ENCODE results near the gene CRYGS.
"Not testable (repeated sequence)": the region's sequence is repeated elsewhere in the genome, so short reads cannot be mapped to it uniquely, and the experiment has no call there.

Gene CRYGS

GRCh38 chr3:186506857-186507256 lies 37.3 kb downstream of the CRYGS start:
- no peak overlapping the region for H3K27ac ChIP-seq (ENCODE audit: low read length)

GRCh38 chr3:186506191-186506739 lies 37.9 kb downstream of the CRYGS start:
- Histone ChIP-seq H3K4me1 (ENCODE audit: low read length) (peaks cover 37% of the 10 kb centered on the region), H3K27me3 (ENCODE audit: low read depth, low read length) (no peaks in the 10 kb centered on the region), H2AFZ (ENCODE audit: low read depth, low read length) (no peak overlapping the region), H3K4me3 (ENCODE audit: low read length) (no peak overlapping the region), H3K9ac (ENCODE audit: low read length) (no peak overlapping the region), H3K4me2 (ENCODE audit: low read length) (no peak overlapping the region), H3K36me3 (replicated peaks; ENCODE audit: low read depth, low read length) (no peaks in the 10 kb centered on the region), H3K79me2 (ENCODE audit: low read length) (no peaks in the 10 kb centered on the region), H3K9me3 (ENCODE audit: insufficient read depth, low read length) (no peaks in the 10 kb centered on the region), H4K20me1 (ENCODE audit: insufficient read depth, low read length) (no peaks in the 10 kb centered on the region), H3K27ac (ENCODE audit: low read length) (no peak overlapping the region)
- TF ChIP-seq EZH2phosphoT487 (IDR thresholded peaks at IDR 0.05; ENCODE audit: low read depth), result no peak
- TF ChIP-seq CTCF (IDR thresholded peaks at IDR 0.05; ENCODE audit: low read depth, low read length), result no peak

More at GRCh38 chr3:186506857-186507256, 37.3 kb downstream of the CRYGS start:
- no peaks in the 10 kb centered on the region for H3K36me3 ChIP-seq (replicated peaks; ENCODE audit: low read depth, low read length)
- TF ChIP-seq EZH2phosphoT487 (IDR thresholded peaks at IDR 0.05; ENCODE audit: low read depth), result no peak
- TF ChIP-seq CTCF (IDR thresholded peaks at IDR 0.05; ENCODE audit: low read depth, low read length), result no peak
- H2AFZ ChIP-seq (ENCODE audit: low read depth, low read length), result no peak overlapping the region
- H3K79me2 ChIP-seq (ENCODE audit: low read length), result no peaks in the 10 kb centered on the region
- H3K27me3 ChIP-seq (ENCODE audit: low read depth, low read length), result no peaks in the 10 kb centered on the region
- H3K4me1 ChIP-seq (ENCODE audit: low read length), result peaks cover 43% of the 10 kb centered on the region
- H4K20me1 ChIP-seq (ENCODE audit: insufficient read depth, low read length), result no peaks in the 10 kb centered on the region
- no peak overlapping the region for H3K4me2 ChIP-seq (ENCODE audit: low read length)
- H3K4me3 ChIP-seq (ENCODE audit: low read length), result no peak overlapping the region
- no peak overlapping the region for H3K9ac ChIP-seq (ENCODE audit: low read length)
- H3K9me3 ChIP-seq (ENCODE audit: insufficient read depth, low read length), result no peaks in the 10 kb centered on the region

- Histone ChIP-seq H3K4me2 (ENCODE audit: low read length) (no peak overlapping the region), H3K27me3 (ENCODE audit: low read depth, low read length) (no peaks in the 10 kb centered on the region), H3K4me3 (ENCODE audit: low read length) (no peak overlapping the region), H2AFZ (ENCODE audit: low read depth, low read length) (no peak overlapping the region), H3K79me2 (ENCODE audit: low read length) (no peaks in the 10 kb centered on the region), H3K36me3 (replicated peaks; ENCODE audit: low read depth, low read length) (no peaks in the 10 kb centered on the region), H3K9ac (ENCODE audit: low read length) (no peak overlapping the region), H3K27ac (ENCODE audit: low read length) (no peak overlapping the region), H3K4me1 (ENCODE audit: low read length) (peaks cover 18% of the 10 kb centered on the region), H4K20me1 (ENCODE audit: insufficient read depth, low read length) (no peaks in the 10 kb centered on the region), H3K9me3 (ENCODE audit: insufficient read depth, low read length) (no peaks in the 10 kb centered on the region)
- TF ChIP-seq CTCF (IDR thresholded peaks at IDR 0.05; ENCODE audit: low read depth, low read length) (no peak), EZH2phosphoT487 (IDR thresholded peaks at IDR 0.05; ENCODE audit: low read depth) (no peak)
Observed at GRCh38 chr3:186502966-186503712, 41.0 kb downstream of the CRYGS start.

GRCh38 chr3:186502138-186502948 lies 41.8 kb downstream of the CRYGS start:
- H3K27ac ChIP-seq (ENCODE audit: low read length), result no peak overlapping the region
- no peak overlapping the region for H2AFZ ChIP-seq (ENCODE audit: low read depth, low read length)
- TF ChIP-seq EZH2phosphoT487 (IDR thresholded peaks at IDR 0.05; ENCODE audit: low read depth) (no peak), CTCF (IDR thresholded peaks at IDR 0.05; ENCODE audit: low read depth, low read length) (no peak)
- H3K4me3 ChIP-seq (ENCODE audit: low read length), result no peak overlapping the region
- peaks cover 15% of the 10 kb centered on the region for H3K4me1 ChIP-seq (ENCODE audit: low read length)
- no peaks in the 10 kb centered on the region for H3K27me3 ChIP-seq (ENCODE audit: low read depth, low read length)
- H3K36me3 ChIP-seq (replicated peaks; ENCODE audit: low read depth, low read length), result no peaks in the 10 kb centered on the region
- no peak overlapping the region for H3K9ac ChIP-seq (ENCODE audit: low read length)
- H3K79me2 ChIP-seq (ENCODE audit: low read length), result no peaks in the 10 kb centered on the region
- H3K4me2 ChIP-seq (ENCODE audit: low read length), result no peak overlapping the region
- no peaks in the 10 kb centered on the region for H4K20me1 ChIP-seq (ENCODE audit: insufficient read depth, low read length)
- H3K9me3 ChIP-seq (ENCODE audit: insufficient read depth, low read length), result no peaks in the 10 kb centered on the region

- H3K36me3 ChIP-seq (replicated peaks; ENCODE audit: low read depth, low read length); H3K27me3 ChIP-seq (ENCODE audit: low read depth, low read length); H3K9ac ChIP-seq (ENCODE audit: low read length); H4K20me1 ChIP-seq (ENCODE audit: insufficient read depth, low read length); H3K79me2 ChIP-seq (ENCODE audit: low read length); H3K9me3 ChIP-seq (ENCODE audit: insufficient read depth, low read length); H3K27ac ChIP-seq (ENCODE audit: low read length); H3K4me2 ChIP-seq (ENCODE audit: low read length); H2AFZ ChIP-seq (ENCODE audit: low read depth, low read length); H3K4me3 ChIP-seq (ENCODE audit: low read length): not testable (repeated sequence)
- H3K4me1 ChIP-seq (ENCODE audit: low read length), result peaks cover 15% of the 10 kb centered on the region
Observed at GRCh38 chr3:186499949-186500348, 44.2 kb downstream of the CRYGS start.

GRCh38 chr3:186498022-186498421 lies 46.2 kb downstream of the CRYGS start:
- H3K4me1 ChIP-seq (ENCODE audit: low read length), result peaks cover 13% of the 10 kb centered on the region
- not testable (repeated sequence) for H3K4me3 ChIP-seq (ENCODE audit: low read length); H3K9ac ChIP-seq (ENCODE audit: low read length); H2AFZ ChIP-seq (ENCODE audit: low read depth, low read length); H3K27me3 ChIP-seq (ENCODE audit: low read depth, low read length); H3K4me2 ChIP-seq (ENCODE audit: low read length); H4K20me1 ChIP-seq (ENCODE audit: insufficient read depth, low read length); H3K36me3 ChIP-seq (replicated peaks; ENCODE audit: low read depth, low read length); H3K27ac ChIP-seq (ENCODE audit: low read length); H3K79me2 ChIP-seq (ENCODE audit: low read length); H3K9me3 ChIP-seq (ENCODE audit: insufficient read depth, low read length)

Measured in OCI-LY3 (cell line).